HG03571 (cell line): Measurements from ENCODE around the gene HS1BP3.

Experiments
- ATAC-seq: cut with Tn5 transposase; IDR thresholded peaks from one replicate; pipeline ENCODE4 v1.9.1; 2021; ENCODE audit not compliant: unreplicated experiment

HS1BP3 gene

GRCh38 chr2:20631617-20632307 is 19.1 kb downstream of the HS1BP3 start:
- ATAC-seq, result no peak

GRCh38 chr2:20630967-20631366 is 19.9 kb downstream of the HS1BP3 start:
- ATAC-seq, result no peak

- no peak for ATAC-seq
Observed at GRCh38 chr2:20629581-20630171, 21.2 kb downstream of the HS1BP3 start.

DNA sequence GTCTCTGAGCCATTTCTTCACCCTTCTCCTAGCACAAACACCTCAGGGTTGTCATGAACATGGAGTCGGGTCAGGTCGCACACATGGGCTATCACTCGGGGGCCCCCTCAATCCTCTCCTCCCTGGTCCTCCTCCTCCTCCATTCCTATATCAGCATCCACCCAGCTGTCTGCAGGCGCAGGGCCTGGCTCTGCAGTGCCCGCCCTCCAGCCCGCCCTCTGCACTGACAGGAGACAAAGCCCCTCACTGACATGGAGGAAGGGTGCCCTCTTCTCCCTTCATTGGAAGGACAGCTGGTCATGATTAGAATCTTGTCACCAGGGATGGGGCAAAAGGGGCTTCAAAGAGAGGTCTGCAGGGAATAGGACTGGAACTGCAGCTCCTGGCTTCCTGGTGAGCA is 21.7 kb downstream of the HS1BP3 start:
- no peak for ATAC-seq

GRCh38 chr2:20627712-20628380 is 23.1 kb downstream of the HS1BP3 start:
- ATAC-seq, result no peak

DNA sequence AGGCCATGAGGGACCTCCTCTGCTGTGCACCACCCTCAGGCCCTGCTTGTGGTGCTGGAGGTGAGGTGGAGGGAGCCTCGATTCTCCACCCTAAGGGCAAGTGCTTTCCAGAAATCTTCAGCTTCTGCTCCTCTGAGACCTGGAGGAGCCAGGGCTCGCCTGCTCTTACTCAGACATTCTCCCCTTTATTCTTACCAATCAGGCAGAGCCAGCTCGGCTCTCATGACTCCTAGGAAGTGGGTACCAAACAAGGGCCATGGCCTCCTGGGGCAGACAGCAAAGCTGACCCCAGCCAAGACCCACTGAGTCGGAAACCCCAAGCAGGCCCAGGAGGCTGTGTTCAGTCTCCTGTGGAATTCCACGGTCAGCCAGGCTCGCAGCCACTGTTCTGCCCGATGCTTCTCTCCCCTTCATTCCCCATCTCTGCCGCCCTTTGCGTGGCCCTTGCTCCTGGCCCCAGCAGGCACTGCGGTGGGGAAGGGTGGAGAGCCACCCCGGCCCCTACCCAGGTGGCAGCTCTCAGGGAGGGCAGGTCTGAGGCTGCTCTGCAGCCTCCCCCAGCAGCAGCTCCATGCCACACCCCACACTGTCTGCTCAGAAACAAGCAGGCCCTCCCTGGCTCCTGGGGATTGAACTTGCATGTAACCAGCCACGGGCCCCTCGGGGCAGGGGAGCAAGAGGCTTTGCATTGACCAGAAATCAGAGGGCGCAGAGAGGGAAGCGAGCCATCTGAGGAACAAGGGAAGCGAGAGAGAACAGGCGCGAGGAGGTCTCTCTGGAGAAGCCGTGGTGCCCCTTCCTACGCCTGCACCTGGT is 24.0 kb downstream of the HS1BP3 start:
- ATAC-seq, result no peak

DNA sequence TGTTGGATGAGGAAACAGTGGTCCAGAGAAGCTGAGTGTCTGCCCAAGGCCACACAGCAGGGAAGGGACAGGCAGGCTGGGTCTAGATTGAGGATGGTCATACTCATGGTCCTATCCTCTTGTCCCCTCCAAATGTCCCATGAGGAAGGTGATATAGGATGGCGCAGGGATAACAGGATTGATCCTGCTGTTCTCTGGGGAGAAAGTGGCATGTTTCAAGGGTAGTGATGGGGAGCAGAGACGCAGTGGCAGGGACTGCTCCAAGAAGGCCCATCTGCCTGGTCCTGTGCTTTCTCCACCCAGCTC is 24.6 kb downstream of the HS1BP3 start:
- no peak for ATAC-seq

- ATAC-seq, result no peak
Observed at GRCh38 chr2:20625491-20626391, 25.2 kb downstream of the HS1BP3 start.

DNA sequence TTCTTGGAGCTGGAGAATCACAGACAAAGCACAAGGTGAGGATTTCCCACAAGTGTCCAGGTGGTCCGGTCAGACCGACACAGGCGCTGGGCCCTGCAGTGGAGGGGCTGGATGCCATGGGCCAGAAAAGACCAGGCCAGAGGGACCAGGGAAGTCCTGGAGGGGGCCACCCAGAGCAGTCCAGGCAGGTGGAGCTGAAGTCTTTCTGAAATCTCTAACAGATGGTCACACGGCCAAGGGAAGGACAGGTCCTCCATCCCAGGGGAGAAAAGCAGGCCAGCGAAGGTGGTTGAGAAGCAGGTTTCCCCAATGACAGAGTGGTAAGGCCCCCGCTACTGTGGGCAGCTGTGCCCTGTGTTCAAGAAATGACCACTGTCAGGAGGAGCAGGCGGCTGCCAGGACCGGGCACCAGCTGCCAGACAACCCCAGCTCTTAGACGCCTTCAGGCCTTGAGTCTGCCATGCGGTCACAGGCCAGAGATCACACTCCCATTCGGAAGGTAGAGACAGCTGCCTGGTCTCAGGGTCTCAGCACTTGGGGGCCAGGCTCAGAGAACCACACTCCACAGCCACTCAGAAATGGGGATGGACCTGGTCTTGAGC is 25.9 kb downstream of the HS1BP3 start:
- ATAC-seq, result no peak

DNA sequence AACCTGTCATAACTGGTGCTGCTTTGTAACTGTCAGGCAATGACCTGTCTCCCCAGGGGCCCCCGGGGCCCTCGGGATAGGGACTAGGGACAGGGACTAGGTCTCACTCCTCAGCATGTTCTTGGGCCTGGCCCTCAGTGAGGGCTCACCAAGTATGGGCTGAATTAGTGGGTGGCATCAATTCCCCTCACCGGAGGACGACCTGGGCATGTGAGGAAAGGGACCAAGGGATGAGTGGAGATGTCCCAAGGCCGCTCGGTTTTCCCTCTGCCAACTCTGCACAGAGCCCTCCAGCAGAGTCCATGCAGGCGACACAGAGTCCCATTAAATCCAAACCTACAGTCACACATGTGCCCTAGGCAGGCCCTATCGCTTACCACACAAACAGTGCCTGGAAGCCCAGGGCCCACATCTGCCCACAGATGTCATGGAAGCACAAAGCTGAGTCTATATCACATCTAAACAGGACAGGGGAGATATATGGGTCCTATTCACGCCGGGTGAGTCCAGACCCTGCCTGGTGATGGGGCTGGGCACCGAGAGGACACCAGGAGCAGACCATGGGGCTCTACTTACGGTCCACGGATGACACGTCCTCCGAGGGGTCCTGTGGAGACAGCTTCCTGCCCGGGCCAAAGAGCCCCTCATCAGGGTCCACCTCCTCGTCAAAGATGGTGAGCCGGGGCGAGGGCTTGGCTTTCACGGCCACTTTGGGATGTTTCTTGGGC is 26.6 kb downstream of the HS1BP3 start:
- no peak for ATAC-seq

DNA sequence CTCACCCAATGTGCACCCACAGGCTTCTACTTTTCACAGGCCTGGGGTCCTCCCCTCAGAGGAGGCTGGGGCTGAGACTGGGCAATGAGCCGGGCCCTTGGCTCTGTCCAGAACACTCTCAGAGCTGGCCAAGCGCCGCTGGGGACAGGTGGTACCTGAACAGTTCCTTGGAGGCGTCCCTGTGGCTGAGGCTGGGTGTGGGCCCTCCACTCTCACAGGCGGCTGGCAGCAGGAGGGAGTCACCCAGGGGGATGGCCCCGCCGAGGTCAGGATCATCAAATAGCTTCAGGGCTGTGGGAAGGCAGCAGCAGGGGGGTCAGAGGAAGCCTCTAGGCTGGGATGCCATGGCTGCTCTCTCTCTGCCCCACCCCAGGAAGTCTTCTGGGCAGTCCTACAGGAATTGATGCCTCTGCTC is 27.1 kb downstream of the HS1BP3 start:
- no peak for ATAC-seq

GRCh38 chr2:20623241-20623640 is 27.7 kb downstream of the HS1BP3 start:
- ATAC-seq, result no peak

DNA sequence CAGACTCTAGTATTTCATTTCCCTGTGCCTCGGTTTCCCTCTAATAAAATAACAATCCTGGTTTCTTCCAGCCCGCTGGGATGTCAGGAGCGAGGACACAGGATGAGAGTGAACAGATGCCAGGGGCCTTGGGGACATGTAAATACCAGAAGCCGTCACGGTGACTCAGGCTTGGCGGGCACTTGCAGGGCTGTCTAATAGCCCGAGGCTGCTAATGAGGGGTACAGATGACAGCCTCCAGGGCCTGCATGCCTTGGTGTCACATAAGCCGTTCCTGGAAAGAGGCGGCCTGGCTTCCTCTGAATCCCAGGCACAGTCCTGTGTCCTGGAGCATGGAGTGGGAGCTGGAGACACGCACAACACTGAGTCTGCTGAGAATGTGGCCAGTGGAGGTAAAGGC is 28.2 kb downstream of the HS1BP3 start:
- no peak for ATAC-seq

DNA sequence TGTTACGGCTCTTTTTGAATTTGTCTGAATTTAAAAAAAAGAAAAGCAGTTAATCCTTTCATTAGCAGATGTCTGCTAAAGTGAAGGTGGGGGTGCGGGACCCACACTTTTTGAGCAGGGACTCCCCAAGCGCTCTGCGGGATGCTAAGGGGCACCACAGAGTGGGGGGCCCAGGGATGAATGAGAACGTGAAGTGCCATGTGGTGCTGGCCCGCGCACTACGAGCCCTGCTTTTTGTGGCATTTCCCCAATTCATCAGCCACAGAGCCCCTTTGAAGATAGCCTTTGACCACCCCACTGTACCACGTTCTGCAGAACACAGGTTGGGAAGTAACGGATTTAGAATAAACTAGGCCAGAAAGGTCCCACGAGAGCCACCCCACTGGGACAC is 28.6 kb downstream of the HS1BP3 start:
- no peak for ATAC-seq

DNA sequence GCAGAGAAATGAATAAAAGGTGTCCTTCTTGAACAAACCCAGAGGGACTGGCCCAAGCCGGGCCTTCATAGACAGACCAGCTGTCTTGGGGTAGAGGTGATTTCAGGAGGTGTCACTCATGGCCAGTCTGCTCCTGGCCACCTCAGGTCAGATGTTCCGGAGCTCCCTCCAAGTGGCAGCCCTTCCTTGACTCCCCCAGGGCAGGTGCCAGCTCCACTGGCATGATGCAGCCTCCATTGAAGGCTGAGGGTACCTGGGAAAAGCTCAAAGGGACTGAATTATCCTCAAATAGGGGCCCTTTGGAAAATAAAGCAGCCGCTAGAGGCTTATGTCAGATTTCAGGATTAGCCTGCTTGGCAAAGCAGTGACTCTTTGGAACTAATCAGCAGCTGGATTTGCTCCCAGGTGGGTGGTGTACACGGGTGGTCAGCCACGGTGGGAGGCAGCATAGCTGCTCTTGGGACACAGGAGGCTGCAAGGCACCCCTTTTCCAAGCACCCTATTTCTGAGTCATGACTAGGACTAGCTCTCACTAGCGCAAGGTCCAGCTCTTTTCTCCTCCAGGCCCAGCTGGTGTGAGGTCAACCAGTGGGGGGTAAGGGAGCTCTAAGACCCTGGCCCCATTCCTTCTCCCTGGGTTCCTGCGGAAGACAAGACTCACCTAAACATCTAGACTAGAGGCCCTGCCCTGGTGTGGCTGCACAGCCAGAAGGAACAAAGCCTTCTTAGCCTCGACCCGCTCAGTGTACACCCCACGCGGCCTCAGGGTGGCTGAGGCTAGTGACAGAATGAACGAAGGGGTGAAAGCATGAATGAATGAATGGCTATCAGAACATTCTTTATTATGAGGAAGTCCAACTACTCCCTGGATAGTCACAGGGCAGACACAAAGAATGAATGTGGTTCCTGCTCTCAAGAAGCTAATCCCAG is 29.3 kb downstream of the HS1BP3 start:
- no peak for ATAC-seq

DNA sequence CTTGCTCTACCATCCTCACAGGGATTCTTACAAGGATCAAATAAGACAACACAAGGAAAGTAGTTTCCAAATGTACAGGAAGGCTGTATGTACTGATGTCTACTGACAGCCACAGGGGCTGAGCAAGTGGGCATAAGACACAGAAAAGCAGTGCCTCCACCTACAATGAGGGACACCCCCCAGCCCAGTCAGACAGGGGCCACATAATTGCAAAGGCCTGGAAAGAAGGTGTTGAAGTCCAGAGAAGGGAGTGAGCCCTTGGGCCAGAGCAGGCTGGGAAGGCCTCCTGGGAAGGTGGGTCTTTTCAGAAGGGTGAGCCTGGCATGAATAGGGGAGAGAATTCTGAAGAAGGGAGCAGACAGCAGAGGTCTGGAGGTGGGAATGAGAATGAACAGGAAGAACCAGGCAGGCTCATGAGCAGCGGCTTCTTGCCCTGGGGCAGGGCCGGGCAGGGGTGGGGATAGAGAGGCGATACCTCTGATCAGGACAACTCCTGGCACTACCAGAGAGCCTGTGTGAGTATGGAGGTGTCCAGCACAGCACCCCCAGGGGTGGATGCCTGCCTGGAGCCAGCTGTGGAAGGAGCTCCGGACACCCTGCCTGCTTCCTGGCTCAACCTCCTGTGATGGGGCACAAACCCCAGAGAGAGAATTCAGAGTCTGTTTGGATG is 30.1 kb downstream of the HS1BP3 start:
- no peak for ATAC-seq

- no peak for ATAC-seq
Observed at GRCh38 chr2:20620271-20620681, 30.6 kb downstream of the HS1BP3 start.

DNA sequence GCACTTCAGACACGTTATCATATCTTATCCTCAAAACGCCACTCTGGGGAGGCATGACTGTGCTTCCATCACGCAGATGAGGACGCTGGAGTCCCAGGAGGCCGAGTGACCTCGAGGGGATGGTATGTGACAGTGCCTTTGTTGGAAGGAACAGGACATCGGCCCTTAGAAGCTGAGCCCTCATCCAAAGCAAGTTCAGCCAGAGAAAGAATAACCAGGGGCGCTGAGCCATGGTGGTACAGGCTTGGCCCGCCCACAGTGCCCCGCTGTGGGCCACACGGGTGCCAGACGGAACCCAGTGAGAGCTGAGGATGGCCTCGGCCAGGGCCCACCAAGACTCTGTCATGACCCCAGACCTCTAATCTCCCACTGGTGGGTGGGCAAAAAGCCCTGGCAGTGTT is 31.3 kb downstream of the HS1BP3 start:
- ATAC-seq, result no peak
